ENCODE results near the gene HLCS. TPM values are rescaled to one million over a fixed set of nuclear protein-coding genes. Genes with fewer than 3 reads are reported as not detected.

Gene HLCS
- total RNA-seq, 3 donors from 2014 or later (not counting 1 experiment from before 2014, with no cell fraction given): 28.4 to 36.0 (median 33.0) TPM

DNA sequence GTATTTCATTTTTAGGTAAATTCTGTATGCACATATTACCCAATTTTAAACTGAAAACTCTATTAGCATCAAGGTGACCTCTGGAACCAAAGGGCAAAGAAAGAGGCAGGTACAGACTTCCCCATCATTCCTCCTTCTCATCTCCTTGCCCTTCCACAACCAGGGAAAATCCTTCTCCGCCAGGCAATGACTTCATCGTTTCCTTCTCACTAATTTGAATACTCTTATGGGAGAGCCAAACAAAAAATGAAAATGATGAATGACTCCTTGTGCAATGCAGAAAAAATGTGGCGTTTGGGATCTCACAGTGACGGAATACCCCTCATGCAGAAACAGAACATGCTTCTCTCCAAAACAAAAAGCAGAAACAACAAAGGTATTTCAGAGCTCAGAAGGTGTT is 83.7 kb downstream of the HLCS start:
- no peaks in the 10 kb centered on the region for H3K27me3 ChIP-seq (ENCODE audit: control insufficient read depth, insufficient read depth, low read length)
- TF ChIP-seq, protein P1, sequence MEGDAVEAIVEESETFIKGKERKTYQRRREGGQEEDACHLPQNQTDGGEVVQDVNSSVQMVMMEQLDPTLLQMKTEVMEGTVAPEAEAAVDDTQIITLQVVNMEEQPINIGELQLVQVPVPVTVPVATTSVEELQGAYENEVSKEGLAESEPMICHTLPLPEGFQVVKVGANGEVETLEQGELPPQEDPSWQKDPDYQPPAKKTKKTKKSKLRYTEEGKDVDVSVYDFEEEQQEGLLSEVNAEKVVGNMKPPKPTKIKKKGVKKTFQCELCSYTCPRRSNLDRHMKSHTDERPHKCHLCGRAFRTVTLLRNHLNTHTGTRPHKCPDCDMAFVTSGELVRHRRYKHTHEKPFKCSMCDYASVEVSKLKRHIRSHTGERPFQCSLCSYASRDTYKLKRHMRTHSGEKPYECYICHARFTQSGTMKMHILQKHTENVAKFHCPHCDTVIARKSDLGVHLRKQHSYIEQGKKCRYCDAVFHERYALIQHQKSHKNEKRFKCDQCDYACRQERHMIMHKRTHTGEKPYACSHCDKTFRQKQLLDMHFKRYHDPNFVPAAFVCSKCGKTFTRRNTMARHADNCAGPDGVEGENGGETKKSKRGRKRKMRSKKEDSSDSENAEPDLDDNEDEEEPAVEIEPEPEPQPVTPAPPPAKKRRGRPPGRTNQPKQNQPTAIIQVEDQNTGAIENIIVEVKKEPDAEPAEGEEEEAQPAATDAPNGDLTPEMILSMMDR (IDR thresholded peaks at IDR 0.05): no peak
- no peak overlapping the region for H3K4me3 ChIP-seq (ENCODE audit: low read length)
- peaks cover 0 to 4% of the 10 kb centered on the region in 2 donors for H3K9me3 Mint-ChIP-seq
- H3K36me3 ChIP-seq (ENCODE audit: control insufficient read depth, insufficient read depth, low read length): no peaks in the 10 kb centered on the region
- H3K4me1 ChIP-seq (ENCODE audit: control insufficient read depth, insufficient read depth, low read length): no peaks in the 10 kb centered on the region
- H3K4me1 Mint-ChIP-seq: peaks cover 0 to 6% of the 10 kb centered on the region in 2 donors
- intact Hi-C loops (cut with micrococcal nuclease): no loop called here
- no peak for ATAC-seq
- no peak overlapping the region for H3K27ac ChIP-seq (ENCODE audit: low read length)
- H3K9me3 ChIP-seq (ENCODE audit: control insufficient read depth, insufficient read depth, low read length): peaks cover 8% of the 10 kb centered on the region
- no peak overlapping the region for H3K4me3 Mint-ChIP-seq
- WGBS (ENCODE audit: insufficient coverage): 95% methylated on average over 4 of the region's 4 CpGs
- H3K27me3 Mint-ChIP-seq (ENCODE audit: low read depth in 2 of 2): no peaks in the 10 kb centered on the region
- no peak overlapping the region for H3K27ac Mint-ChIP-seq
- no peak for DNase-seq
- H3K36me3 Mint-ChIP-seq: peaks cover 17% of the 10 kb centered on the region

DNA sequence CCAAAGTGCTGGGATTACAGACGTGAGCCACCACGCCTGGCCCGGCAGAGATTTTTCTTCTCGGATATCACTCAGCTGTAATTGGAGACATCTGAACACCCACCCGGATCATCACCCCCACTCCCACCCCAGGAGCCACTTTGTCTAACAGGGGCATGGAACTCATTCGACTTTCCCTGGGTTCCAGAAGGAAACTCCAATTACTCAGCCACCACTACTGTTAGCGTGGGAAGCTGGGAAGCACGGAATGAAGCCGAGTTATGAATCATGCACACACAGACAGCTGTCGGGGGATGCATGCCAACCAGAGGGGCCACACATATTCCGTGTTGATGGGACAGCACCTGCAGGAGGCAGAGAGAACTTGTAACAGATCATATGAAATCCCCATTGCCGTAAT is 85.2 kb downstream of the HLCS start:
- DNase-seq (no peak), ATAC-seq (no peak)
- no peaks in the 10 kb centered on the region for H3K4me1 ChIP-seq (ENCODE audit: control insufficient read depth, insufficient read depth, low read length)
- Mint-ChIP-seq H3K27me3 (ENCODE audit: low read depth in 2 of 2) (no peaks in the 10 kb centered on the region), H3K9me3 (peaks cover 0 to 4% of the 10 kb centered on the region in 2 donors), H3K4me1 (peaks cover 0 to 6% of the 10 kb centered on the region in 2 donors), H3K27ac (no peak overlapping the region), H3K4me3 (no peak overlapping the region), H3K36me3 (peaks cover 19% of the 10 kb centered on the region)
- H3K4me3 ChIP-seq (ENCODE audit: low read length): no peak overlapping the region
- TF ChIP-seq, protein P1 (IDR thresholded peaks at IDR 0.05): no peak
- peaks cover 8% of the 10 kb centered on the region for H3K9me3 ChIP-seq (ENCODE audit: control insufficient read depth, insufficient read depth, low read length)
- intact Hi-C loops (cut with micrococcal nuclease): no loop called here
- no peaks in the 10 kb centered on the region for H3K27me3 ChIP-seq (ENCODE audit: control insufficient read depth, insufficient read depth, low read length)
- WGBS (ENCODE audit: insufficient coverage): 97% methylated on average over 12 of the region's 12 CpGs
- H3K36me3 ChIP-seq (ENCODE audit: control insufficient read depth, insufficient read depth, low read length): no peaks in the 10 kb centered on the region
- no peak overlapping the region for H3K27ac ChIP-seq (ENCODE audit: low read length)

DNA sequence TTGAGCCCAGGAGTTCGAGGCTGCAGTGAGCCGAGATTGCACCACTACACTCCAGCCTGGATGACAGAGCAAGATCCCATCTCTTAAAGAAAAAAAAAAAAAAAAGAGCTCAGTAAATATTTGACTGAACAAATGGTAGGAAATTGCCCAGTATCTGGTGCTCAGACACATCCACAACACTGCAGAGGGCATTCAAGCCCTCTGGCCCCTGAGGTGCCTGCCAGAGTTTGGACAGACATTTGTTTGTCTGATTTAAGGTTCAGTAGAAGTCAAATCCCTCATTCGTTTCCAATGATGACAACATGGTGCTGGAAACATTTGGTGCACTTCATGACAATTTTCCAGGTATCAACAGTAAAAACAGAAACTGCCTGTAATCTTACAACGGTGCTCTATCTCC is 86.6 kb downstream of the HLCS start:
- intact Hi-C loops (cut with micrococcal nuclease): no loop called here
- Mint-ChIP-seq H3K27me3 (ENCODE audit: low read depth in 2 of 2) (no peaks in the 10 kb centered on the region), H3K4me3 (no peak overlapping the region), H3K36me3 (peaks cover 18% of the 10 kb centered on the region), H3K4me1 (peaks cover 0 to 6% of the 10 kb centered on the region in 2 donors), H3K9me3 (peaks cover 0 to 4% of the 10 kb centered on the region in 2 donors), H3K27ac (no peak overlapping the region)
- H3K9me3 ChIP-seq (ENCODE audit: control insufficient read depth, insufficient read depth, low read length): peaks cover 8% of the 10 kb centered on the region
- H3K27me3 ChIP-seq (ENCODE audit: control insufficient read depth, insufficient read depth, low read length): no peaks in the 10 kb centered on the region
- H3K36me3 ChIP-seq (ENCODE audit: control insufficient read depth, insufficient read depth, low read length): no peaks in the 10 kb centered on the region
- no peak overlapping the region for H3K27ac ChIP-seq (ENCODE audit: low read length)
- WGBS (ENCODE audit: insufficient coverage): 88% methylated on average over 3 of the region's 4 CpGs
- no peak overlapping the region for H3K4me3 ChIP-seq (ENCODE audit: low read length)
- no peak for DNase-seq
- ATAC-seq: no peak
- TF ChIP-seq, protein P1 (IDR thresholded peaks at IDR 0.05): no peak
- no peaks in the 10 kb centered on the region for H3K4me1 ChIP-seq (ENCODE audit: control insufficient read depth, insufficient read depth, low read length)

DNA sequence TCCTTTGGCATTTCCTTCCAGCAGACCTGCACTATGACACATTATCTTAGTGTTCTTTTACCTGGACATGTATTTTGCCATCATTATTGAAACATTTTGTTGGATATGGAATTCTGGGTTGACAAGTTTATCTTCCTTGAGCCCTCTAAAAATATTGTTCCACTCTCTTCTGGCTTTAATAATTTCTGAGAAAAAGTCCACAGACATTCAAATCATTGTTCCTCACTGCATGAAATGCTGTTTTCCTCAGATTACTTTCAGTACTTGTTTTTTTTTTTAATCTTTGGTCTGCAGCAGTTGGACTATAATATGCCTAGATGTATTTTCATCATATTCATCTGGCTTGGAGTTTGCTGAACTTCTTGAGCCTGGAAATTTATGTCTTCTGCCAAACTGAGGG is 88.7 kb downstream of the HLCS start:
- no peaks in the 10 kb centered on the region for H3K36me3 ChIP-seq (ENCODE audit: control insufficient read depth, insufficient read depth, low read length)
- H3K27me3 Mint-ChIP-seq (ENCODE audit: low read depth in 2 of 2): no peaks in the 10 kb centered on the region
- H3K4me3 ChIP-seq (ENCODE audit: low read length): no peak overlapping the region
- no peaks in the 10 kb centered on the region for H3K4me1 ChIP-seq (ENCODE audit: control insufficient read depth, insufficient read depth, low read length)
- TF ChIP-seq, protein P1 (IDR thresholded peaks at IDR 0.05): no peak
- intact Hi-C loops (cut with micrococcal nuclease): no loop called here
- peaks cover 9% of the 10 kb centered on the region for H3K36me3 Mint-ChIP-seq
- DNase-seq (no peak), ATAC-seq (no peak)
- H3K27ac Mint-ChIP-seq: no peak overlapping the region
- no peaks in the 10 kb centered on the region for H3K9me3 ChIP-seq (ENCODE audit: control insufficient read depth, insufficient read depth, low read length)
- H3K4me3 Mint-ChIP-seq: no peak overlapping the region
- peaks cover 0 to 4% of the 10 kb centered on the region in 2 donors for H3K9me3 Mint-ChIP-seq
- peaks cover 0 to 1% of the 10 kb centered on the region in 2 donors for H3K4me1 Mint-ChIP-seq
- no peak overlapping the region for H3K27ac ChIP-seq (ENCODE audit: low read length)
- H3K27me3 ChIP-seq (ENCODE audit: control insufficient read depth, insufficient read depth, low read length): no peaks in the 10 kb centered on the region
